ENCODE data around the gene VSX1.

Gene VSX1

DNA sequence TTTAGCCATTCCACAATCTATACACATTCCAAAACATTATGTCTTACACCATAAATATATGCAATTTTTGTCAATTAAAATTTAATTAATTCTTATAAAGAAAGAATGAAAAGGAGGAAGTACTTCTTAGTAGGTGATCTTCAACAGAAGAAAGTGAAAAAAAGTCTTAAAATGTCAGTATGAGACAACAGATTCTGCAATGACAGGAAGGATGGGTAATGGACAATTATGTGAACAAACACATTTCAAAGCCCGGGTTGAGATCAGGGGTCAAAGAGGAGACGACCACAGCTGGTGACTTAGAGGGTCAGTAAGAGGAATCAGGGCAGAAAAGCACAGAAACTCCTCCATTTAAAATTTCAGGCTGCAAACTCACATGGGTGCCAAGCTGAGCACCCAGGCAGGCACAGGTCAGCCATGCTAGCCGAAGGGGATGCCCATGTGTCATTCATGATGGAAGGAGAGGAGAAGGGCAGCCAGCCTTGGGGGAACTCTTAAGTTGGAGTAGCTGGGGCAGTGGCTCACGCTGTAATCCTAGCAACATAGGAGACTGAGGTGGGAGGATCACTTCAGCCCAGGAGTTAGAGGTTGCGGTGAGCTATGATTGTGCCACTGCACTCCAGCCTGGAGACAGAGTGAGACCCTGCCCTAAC, 11.0 kb downstream of the VSX1 start:
- TF ChIP-seq BACH2 (CRISPR knock-in tag; IDR thresholded peaks at IDR 0.05; ENCODE audit: borderline replicate concordance) = no peak
- no peak for TF ChIP-seq ARNTL (CRISPR knock-in tag; IDR thresholded peaks at IDR 0.05; ENCODE audit: borderline replicate concordance, low read depth)
- TF ChIP-seq ZFP30 (CRISPR knock-in tag; IDR thresholded peaks at IDR 0.05) = no peak
- no peak for TF ChIP-seq RARB (CRISPR knock-in tag; IDR thresholded peaks at IDR 0.05)
- TF ChIP-seq, protein P1, sequence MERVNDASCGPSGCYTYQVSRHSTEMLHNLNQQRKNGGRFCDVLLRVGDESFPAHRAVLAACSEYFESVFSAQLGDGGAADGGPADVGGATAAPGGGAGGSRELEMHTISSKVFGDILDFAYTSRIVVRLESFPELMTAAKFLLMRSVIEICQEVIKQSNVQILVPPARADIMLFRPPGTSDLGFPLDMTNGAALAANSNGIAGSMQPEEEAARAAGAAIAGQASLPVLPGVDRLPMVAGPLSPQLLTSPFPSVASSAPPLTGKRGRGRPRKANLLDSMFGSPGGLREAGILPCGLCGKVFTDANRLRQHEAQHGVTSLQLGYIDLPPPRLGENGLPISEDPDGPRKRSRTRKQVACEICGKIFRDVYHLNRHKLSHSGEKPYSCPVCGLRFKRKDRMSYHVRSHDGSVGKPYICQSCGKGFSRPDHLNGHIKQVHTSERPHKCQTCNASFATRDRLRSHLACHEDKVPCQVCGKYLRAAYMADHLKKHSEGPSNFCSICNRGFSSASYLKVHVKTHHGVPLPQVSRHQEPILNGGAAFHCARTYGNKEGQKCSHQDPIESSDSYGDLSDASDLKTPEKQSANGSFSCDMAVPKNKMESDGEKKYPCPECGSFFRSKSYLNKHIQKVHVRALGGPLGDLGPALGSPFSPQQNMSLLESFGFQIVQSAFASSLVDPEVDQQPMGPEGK (CRISPR knock-in tag; IDR thresholded peaks at IDR 0.05; ENCODE audit: borderline replicate concordance) = no peak
- no peak for TF ChIP-seq TOX (CRISPR knock-in tag; IDR thresholded peaks at IDR 0.05; ENCODE audit: borderline replicate concordance)
- no peak for TF ChIP-seq CSDC2 (CRISPR knock-in tag; IDR thresholded peaks at IDR 0.05)
- TF ChIP-seq ZNF565 (CRISPR knock-in tag; conservative IDR thresholded peaks at IDR 0.05; ENCODE audit: low read depth) = no peak
- no peak for TF ChIP-seq SNAI2 (CRISPR knock-in tag; IDR thresholded peaks at IDR 0.05)
- no peak for TF ChIP-seq ZNF8 (CRISPR knock-in tag; IDR thresholded peaks at IDR 0.05)
- TF ChIP-seq ZC3H10 (CRISPR knock-in tag; IDR thresholded peaks at IDR 0.05) = no peak
- no peak for TF ChIP-seq ZFP3 (CRISPR knock-in tag; IDR thresholded peaks at IDR 0.05)
- no peak for TF ChIP-seq ESRRG (CRISPR knock-in tag; IDR thresholded peaks at IDR 0.05)
- no peak for TF ChIP-seq PPARA (CRISPR knock-in tag; IDR thresholded peaks at IDR 0.05; ENCODE audit: borderline replicate concordance)
- TF ChIP-seq, protein P2, sequence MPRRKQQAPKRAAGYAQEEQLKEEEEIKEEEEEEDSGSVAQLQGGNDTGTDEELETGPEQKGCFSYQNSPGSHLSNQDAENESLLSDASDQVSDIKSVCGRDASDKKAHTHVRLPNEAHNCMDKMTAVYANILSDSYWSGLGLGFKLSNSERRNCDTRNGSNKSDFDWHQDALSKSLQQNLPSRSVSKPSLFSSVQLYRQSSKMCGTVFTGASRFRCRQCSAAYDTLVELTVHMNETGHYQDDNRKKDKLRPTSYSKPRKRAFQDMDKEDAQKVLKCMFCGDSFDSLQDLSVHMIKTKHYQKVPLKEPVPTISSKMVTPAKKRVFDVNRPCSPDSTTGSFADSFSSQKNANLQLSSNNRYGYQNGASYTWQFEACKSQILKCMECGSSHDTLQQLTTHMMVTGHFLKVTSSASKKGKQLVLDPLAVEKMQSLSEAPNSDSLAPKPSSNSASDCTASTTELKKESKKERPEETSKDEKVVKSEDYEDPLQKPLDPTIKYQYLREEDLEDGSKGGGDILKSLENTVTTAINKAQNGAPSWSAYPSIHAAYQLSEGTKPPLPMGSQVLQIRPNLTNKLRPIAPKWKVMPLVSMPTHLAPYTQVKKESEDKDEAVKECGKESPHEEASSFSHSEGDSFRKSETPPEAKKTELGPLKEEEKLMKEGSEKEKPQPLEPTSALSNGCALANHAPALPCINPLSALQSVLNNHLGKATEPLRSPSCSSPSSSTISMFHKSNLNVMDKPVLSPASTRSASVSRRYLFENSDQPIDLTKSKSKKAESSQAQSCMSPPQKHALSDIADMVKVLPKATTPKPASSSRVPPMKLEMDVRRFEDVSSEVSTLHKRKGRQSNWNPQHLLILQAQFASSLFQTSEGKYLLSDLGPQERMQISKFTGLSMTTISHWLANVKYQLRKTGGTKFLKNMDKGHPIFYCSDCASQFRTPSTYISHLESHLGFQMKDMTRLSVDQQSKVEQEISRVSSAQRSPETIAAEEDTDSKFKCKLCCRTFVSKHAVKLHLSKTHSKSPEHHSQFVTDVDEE (CRISPR knock-in tag; IDR thresholded peaks at IDR 0.05) = no peak
- TF ChIP-seq, protein P3, sequence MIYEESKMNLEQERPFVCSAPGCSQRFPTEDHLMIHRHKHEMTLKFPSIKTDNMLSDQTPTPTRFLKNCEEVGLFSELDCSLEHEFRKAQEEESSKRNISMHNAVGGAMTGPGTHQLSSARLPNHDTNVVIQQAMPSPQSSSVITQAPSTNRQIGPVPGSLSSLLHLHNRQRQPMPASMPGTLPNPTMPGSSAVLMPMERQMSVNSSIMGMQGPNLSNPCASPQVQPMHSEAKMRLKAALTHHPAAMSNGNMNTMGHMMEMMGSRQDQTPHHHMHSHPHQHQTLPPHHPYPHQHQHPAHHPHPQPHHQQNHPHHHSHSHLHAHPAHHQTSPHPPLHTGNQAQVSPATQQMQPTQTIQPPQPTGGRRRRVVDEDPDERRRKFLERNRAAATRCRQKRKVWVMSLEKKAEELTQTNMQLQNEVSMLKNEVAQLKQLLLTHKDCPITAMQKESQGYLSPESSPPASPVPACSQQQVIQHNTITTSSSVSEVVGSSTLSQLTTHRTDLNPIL (CRISPR knock-in tag; IDR thresholded peaks at IDR 0.05; ENCODE audit: low read depth) = no peak
- TF ChIP-seq, protein P4, sequence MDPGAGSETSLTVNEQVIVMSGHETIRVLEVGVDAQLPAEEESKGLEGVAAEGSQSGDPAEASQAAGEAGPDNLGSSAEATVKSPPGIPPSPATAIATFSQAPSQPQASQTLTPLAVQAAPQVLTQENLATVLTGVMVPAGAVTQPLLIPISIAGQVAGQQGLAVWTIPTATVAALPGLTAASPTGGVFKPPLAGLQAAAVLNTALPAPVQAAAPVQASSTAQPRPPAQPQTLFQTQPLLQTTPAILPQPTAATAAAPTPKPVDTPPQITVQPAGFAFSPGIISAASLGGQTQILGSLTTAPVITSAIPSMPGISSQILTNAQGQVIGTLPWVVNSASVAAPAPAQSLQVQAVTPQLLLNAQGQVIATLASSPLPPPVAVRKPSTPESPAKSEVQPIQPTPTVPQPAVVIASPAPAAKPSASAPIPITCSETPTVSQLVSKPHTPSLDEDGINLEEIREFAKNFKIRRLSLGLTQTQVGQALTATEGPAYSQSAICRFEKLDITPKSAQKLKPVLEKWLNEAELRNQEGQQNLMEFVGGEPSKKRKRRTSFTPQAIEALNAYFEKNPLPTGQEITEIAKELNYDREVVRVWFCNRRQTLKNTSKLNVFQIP (CRISPR knock-in tag; IDR thresholded peaks at IDR 0.05; ENCODE audit: borderline replicate concordance, low read depth) = no peak
- ATAC-seq = no peak

DNA sequence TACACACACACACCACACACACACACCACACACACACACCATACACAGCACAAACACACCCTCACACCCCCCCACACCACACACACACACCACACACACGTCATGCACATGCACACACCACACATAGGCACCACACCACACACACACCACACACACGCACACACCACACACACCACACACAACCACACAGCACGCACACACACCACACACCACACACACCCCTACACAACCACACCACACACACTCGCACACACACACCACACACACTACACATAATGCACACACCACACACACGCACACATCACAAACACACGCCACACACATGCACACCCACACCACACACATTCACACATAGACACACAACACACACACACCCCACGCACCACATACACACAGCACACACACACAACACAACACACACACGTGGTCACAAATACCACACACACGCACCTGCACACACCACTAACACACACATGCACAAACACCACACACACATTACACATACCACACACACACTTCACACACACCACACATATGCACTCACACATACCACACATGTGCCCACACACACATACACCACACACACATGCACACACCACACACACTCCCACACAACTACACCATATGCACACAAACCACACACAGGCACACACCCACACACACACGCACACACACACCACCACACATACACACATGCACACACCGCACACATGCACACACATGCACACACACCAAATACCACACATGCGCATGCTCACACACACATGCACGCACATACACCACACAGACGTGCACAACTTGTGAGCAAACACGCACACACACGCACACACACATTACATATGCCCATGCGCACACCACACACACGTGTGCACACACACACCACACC, 14.6 kb downstream of the VSX1 start:
- no peak for TF ChIP-seq ZC3H10 (CRISPR knock-in tag; IDR thresholded peaks at IDR 0.05)
- TF ChIP-seq ZFP3 (CRISPR knock-in tag; IDR thresholded peaks at IDR 0.05) = no peak
- TF ChIP-seq, protein P4 (CRISPR knock-in tag; IDR thresholded peaks at IDR 0.05; ENCODE audit: borderline replicate concordance, low read depth) = no peak
- TF ChIP-seq GLIS3 (CRISPR knock-in tag; IDR thresholded peaks at IDR 0.05) = no peak
- TF ChIP-seq OSR1 (CRISPR knock-in tag; IDR thresholded peaks at IDR 0.05) = no peak
- TF ChIP-seq, protein P5, sequence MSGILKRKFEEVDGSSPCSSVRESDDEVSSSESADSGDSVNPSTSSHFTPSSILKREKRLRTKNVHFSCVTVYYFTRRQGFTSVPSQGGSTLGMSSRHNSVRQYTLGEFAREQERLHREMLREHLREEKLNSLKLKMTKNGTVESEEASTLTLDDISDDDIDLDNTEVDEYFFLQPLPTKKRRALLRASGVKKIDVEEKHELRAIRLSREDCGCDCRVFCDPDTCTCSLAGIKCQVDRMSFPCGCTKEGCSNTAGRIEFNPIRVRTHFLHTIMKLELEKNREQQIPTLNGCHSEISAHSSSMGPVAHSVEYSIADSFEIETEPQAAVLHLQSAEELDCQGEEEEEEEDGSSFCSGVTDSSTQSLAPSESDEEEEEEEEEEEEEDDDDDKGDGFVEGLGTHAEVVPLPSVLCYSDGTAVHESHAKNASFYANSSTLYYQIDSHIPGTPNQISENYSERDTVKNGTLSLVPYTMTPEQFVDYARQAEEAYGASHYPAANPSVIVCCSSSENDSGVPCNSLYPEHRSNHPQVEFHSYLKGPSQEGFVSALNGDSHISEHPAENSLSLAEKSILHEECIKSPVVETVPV (CRISPR knock-in tag; IDR thresholded peaks at IDR 0.05) = no peak
- TF ChIP-seq BACH2 (CRISPR knock-in tag; IDR thresholded peaks at IDR 0.05; ENCODE audit: borderline replicate concordance) = no peak
- TF ChIP-seq ISL1 (CRISPR knock-in tag; IDR thresholded peaks at IDR 0.05) = no peak
- ATAC-seq = no peak

Data from SK-N-SH treated with all-trans-retinoic acid at 6 μM for 48 hours (cell line).